Hematopoietic multipotent progenitor cell treated with erythropoietin and hydrocortisone succinate and interleukin-3 and kit ligand, for 17 days (in vitro differentiated cells): ENCODE data around the gene MAP7.
"Not testable (repeated sequence)": the region's sequence is repeated elsewhere in the genome, so short reads cannot be mapped to it uniquely, and the experiment has no call there.

Experiments
- DNase-seq: peaks from one replicate; pipeline ENCODE4 v3.0.0-alpha.2; 2015; ENCODE audit warnings: low spot score

MAP7 gene

GRCh38 chr6:136421537-136422158, 128.6 kb downstream of the MAP7 start:
- DNase-seq: no peak

GRCh38 chr6:136420853-136421252, 129.4 kb downstream of the MAP7 start:
- DNase-seq: no peak

- DNase-seq: no peak
Measured at GRCh38 chr6:136415351-136416007, 134.7 kb downstream of the MAP7 start.

- no peak for DNase-seq
Measured at GRCh38 chr6:136412410-136412809, 137.8 kb downstream of the MAP7 start.

GRCh38 chr6:136411453-136412354, 138.5 kb downstream of the MAP7 start:
- no peak for DNase-seq

GRCh38 chr6:136411025-136411325, 139.2 kb downstream of the MAP7 start:
- no peak for DNase-seq

- DNase-seq: no peak
Measured at GRCh38 chr6:136410201-136411024, 139.8 kb downstream of the MAP7 start.

- no peak for DNase-seq
Measured at GRCh38 chr6:136409597-136409996, 140.6 kb downstream of the MAP7 start.

GRCh38 chr6:136408204-136408603, 142.0 kb downstream of the MAP7 start:
- no peak for DNase-seq

- DNase-seq: no peak
Measured at GRCh38 chr6:136405420-136406029, 144.7 kb downstream of the MAP7 start.

- no peak for DNase-seq
Measured at GRCh38 chr6:136404627-136405419, 145.4 kb downstream of the MAP7 start.

- DNase-seq: no peak
Measured at GRCh38 chr6:136404007-136404406, 146.2 kb downstream of the MAP7 start.

- DNase-seq: no peak
Measured at GRCh38 chr6:136403110-136403980, 146.9 kb downstream of the MAP7 start.

- no peak for DNase-seq
Measured at GRCh38 chr6:136401749-136402148, 148.5 kb downstream of the MAP7 start.

GRCh38 chr6:136401236-136401635, 149.0 kb downstream of the MAP7 start:
- DNase-seq: not testable (repeated sequence)

GRCh38 chr6:136398453-136398852, 151.8 kb downstream of the MAP7 start:
- no peak for DNase-seq

- DNase-seq: no peak
Measured at GRCh38 chr6:136396908-136397307, 153.3 kb downstream of the MAP7 start.

- not testable (repeated sequence) for DNase-seq
Measured at GRCh38 chr6:136390959-136391358, 159.3 kb downstream of the MAP7 start.

GRCh38 chr6:136387316-136387715, 162.9 kb downstream of the MAP7 start:
- no peak for DNase-seq
